Smooth muscle cell (in vitro differentiated cells): ENCODE results near the gene ZNF497. TPM values are rescaled to one million over a fixed set of nuclear protein-coding genes. Genes with fewer than 3 reads are reported as not detected.

Source experiments
- DNase-seq: peaks from one replicate; lab custom pipeline; 2025; ENCODE audit not compliant: unreplicated experiment; lab: John Stamatoyannopoulos, UW
- H2AFZ ChIP-seq: fragments of 200-600 bp; sonication (generic); 2 replicates; pipeline ENCODE4 v1.6.0; 2016; ENCODE audit warnings: antibody characterized with exemption, low read depth, mild to moderate bottlenecking
- H3F3A ChIP-seq: fragments of 200-600 bp; sonication (generic); 2 replicates; pipeline ENCODE4 v1.6.0; 2017; ENCODE audit warnings: antibody characterized with exemption, low read depth
- H3K27ac ChIP-seq: fragments of 200-600 bp; sonication (generic); 2 replicates; pipeline ENCODE4 v1.5.1; 2016; ENCODE audit warnings: low read depth, mild to moderate bottlenecking
- H3K27me3 ChIP-seq: fragments of 200-600 bp; sonication (generic); 2 replicates; pipeline ENCODE4 v1.6.1; 2016; ENCODE audit warnings: low read depth, mild to moderate bottlenecking
- H3K36me3 ChIP-seq: fragments of 200-600 bp; sonication (generic); 2 replicates; pipeline ENCODE4 v1.5.1; 2016; ENCODE audit warnings: low read depth
- H3K4me1 ChIP-seq: fragments of 200-600 bp; sonication (generic); 2 replicates; pipeline ENCODE4 v1.5.1; 2016; ENCODE audit warnings: low read depth
- H3K4me2 ChIP-seq: fragments of 200-600 bp; sonication (generic); 2 replicates; pipeline ENCODE4 v1.6.0; 2016; ENCODE audit warnings: mild to moderate bottlenecking
- H3K4me3 ChIP-seq: fragments of 200-600 bp; sonication (generic); 2 replicates; pipeline ENCODE4 v1.5.1; 2016; ENCODE audit warnings: mild to moderate bottlenecking
- H3K79me2 ChIP-seq: fragments of 200-600 bp; sonication (generic); 2 replicates; pipeline ENCODE4 v1.6.0; 2016; ENCODE audit warnings: low read depth, mild to moderate bottlenecking
- H3K9ac ChIP-seq: fragments of 200-600 bp; sonication (generic); 2 replicates; pipeline ENCODE4 v1.6.0; 2016; ENCODE audit warnings: low read depth
- H3K9me3 ChIP-seq: fragments of 200-600 bp; sonication (generic); replicated peaks from 2 replicates; pipeline ENCODE4 v1.5.1; 2016; ENCODE audit warnings: low read depth
- H4K20me1 ChIP-seq: fragments of 200-600 bp; sonication (generic); 2 replicates; pipeline ENCODE4 v1.6.0; 2016; ENCODE audit warnings: low read depth
- CTCF ChIP-seq: fragments of 200-600 bp; sonication (generic); IDR thresholded peaks from 2 replicates; pipeline ENCODE4 v1.5.1; 2017; ENCODE audit warnings: borderline replicate concordance, mild to moderate bottlenecking, antibody characterized with exemption; ENCODE audit not compliant: insufficient read depth, poor library complexity, severe bottlenecking
- WGBS: methylation state at CpG from one replicate; pipeline ENCODE4 v1.1.7; 2016; ENCODE audit warnings: low lambda C conversion rate; 5-methylcytosine and 5-hydroxymethylcytosine counted together
- polyA plus RNA-seq: library from polyadenylated mRNA; unstranded; fragments of >200 nt; fragmentation: Nextera tagmentation; extraction: Ambion mirVana; gene quantifications from 2 replicates; pipeline ENCODE4 v1.2.1, GENCODE V29; 2016
- total RNA-seq: library from RNA; depleted of rRNA; stranded (reverse); fragments of >200 nt; gene quantifications from 2 replicates; pipeline ENCODE4 v1.2.3, GENCODE V29; 2014

ZNF497 gene
- total and polyA plus RNA-seq, 2 experiments from 2014 or later = 0.58 to 4.6 TPM

GRCh38 chr19:58319241-58319640 is 43.3 kb downstream of the ZNF497 start:
- TF ChIP-seq CTCF = no peak
- Histone ChIP-seq H3K9ac (no peak overlapping the region), H2AFZ (no peak overlapping the region), H3K36me3 (peaks cover 8% of the 10 kb centered on the region), H4K20me1 (peaks cover 88% of the 10 kb centered on the region), H3F3A (no peaks in the 10 kb centered on the region), H3K9me3 (no peaks in the 10 kb centered on the region), H3K27me3 (no peaks in the 10 kb centered on the region), H3K79me2 (peaks cover 8% of the 10 kb centered on the region), H3K4me1 (no peaks in the 10 kb centered on the region), H3K4me2 (no peak overlapping the region), H3K4me3 (no peak overlapping the region), H3K27ac (no peak overlapping the region)
- WGBS = 96% methylated on average over 10 of the region's 10 CpGs
- no peak for DNase-seq

DNA sequence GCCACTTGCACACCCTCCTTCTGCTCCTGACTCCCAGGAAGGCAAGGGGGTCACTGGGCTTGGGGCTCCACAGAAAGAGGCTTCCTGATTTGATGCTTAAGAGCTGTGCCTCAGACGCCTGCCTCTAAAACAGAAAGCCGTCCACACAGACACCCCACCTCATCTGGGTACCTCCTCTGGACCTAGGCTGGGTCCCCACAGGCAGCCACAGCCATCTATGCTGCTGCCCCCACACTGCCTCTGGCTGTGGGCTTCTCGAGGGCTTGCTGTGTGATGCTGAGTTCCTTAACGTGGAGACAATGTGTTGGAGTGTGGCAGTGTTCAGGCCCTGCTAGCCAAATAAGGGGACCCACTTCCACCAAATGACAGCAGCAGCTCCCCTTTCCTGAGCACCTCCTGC is 44.3 kb downstream of the ZNF497 start:
- no peak for TF ChIP-seq CTCF
- H3K79me2 ChIP-seq = peaks cover 1% of the 10 kb centered on the region
- H3K9me3 ChIP-seq = no peaks in the 10 kb centered on the region
- no peak overlapping the region for H2AFZ ChIP-seq
- no peak overlapping the region for H3K27ac ChIP-seq
- DNase-seq = no peak
- H3K4me3 ChIP-seq = no peak overlapping the region
- no peaks in the 10 kb centered on the region for H3F3A ChIP-seq
- WGBS = 87% methylated on average over 4 of the region's 4 CpGs
- no peak overlapping the region for H3K9ac ChIP-seq
- no peak overlapping the region for H3K4me2 ChIP-seq
- H3K36me3 ChIP-seq = peaks cover 8% of the 10 kb centered on the region
- no peaks in the 10 kb centered on the region for H3K27me3 ChIP-seq
- H3K4me1 ChIP-seq = no peaks in the 10 kb centered on the region
- peaks cover 89% of the 10 kb centered on the region for H4K20me1 ChIP-seq

DNA sequence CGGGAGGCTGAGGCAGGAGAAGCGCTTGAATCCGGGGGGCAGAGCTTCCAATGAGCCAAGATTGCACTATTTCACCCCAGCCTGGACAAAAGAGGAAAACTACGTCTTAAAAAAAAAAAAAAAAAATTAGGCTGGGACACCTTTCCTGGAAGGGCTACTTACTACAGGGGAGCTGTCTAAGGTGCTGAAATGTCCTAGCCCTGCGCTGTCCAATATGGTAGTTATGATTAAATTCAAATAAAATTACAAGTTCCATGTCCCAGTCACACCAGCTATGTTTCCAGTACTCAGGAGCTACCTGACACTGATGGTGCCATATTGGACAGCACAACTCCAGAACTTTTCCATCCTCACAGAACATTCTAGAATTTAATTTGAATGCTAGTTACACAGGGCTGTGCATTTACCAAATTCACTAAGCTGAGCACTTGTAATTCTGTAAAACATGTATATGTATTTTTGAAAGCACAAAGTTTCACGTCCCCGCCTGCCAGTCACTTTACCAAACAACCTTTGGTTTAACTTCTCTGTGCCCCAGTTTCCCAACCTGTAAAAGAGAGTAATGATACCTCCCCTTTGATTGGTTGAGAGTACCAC is 45.0 kb downstream of the ZNF497 start:
- Histone ChIP-seq H3K4me1 (no peaks in the 10 kb centered on the region), H3K27me3 (no peaks in the 10 kb centered on the region), H3K4me3 (no peak overlapping the region), H3F3A (no peaks in the 10 kb centered on the region), H3K79me2 (no peaks in the 10 kb centered on the region), H2AFZ (no peak overlapping the region), H3K9ac (no peak overlapping the region), H3K36me3 (peaks cover 8% of the 10 kb centered on the region), H3K27ac (no peak overlapping the region), H3K9me3 (no peaks in the 10 kb centered on the region), H3K4me2 (no peak overlapping the region), H4K20me1 (peaks cover 88% of the 10 kb centered on the region)
- WGBS = 78% methylated on average over 7 of the region's 7 CpGs
- TF ChIP-seq CTCF = no peak
- DNase-seq = no peak

DNA sequence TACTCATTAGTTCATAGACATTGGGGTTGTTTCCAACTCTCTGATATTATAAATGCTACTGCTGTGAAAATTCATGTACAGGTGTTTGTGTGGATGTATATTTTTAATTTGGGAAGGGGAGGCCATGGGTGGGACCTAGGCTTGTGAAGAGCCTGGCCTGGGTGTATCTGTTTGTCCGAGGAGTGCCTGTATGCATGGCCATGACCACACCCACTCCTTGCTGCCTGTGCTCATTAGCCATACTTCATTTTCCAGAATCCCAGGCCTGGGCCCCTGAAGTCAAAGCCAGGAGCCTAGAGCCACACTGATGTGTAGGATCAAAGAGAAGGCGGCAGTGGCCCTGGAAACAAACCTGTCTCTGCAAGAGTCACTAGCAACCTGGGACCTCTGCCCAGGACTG is 47.0 kb downstream of the ZNF497 start:
- H3K4me1 ChIP-seq = no peaks in the 10 kb centered on the region
- H3K9me3 ChIP-seq = no peaks in the 10 kb centered on the region
- DNase-seq = no peak
- H3K79me2 ChIP-seq = no peaks in the 10 kb centered on the region
- no peaks in the 10 kb centered on the region for H3K27me3 ChIP-seq
- H3K4me2 ChIP-seq = no peak overlapping the region
- H2AFZ ChIP-seq = no peak overlapping the region
- no peaks in the 10 kb centered on the region for H3F3A ChIP-seq
- H3K27ac ChIP-seq = no peak overlapping the region
- 92% methylated on average over 2 of the region's 2 CpGs for WGBS
- no peak overlapping the region for H3K4me3 ChIP-seq
- no peak for TF ChIP-seq CTCF
- H3K9ac ChIP-seq = no peak overlapping the region
- peaks cover 12% of the 10 kb centered on the region for H3K36me3 ChIP-seq
- H4K20me1 ChIP-seq = peaks cover 89% of the 10 kb centered on the region
